ENCODE data around the gene ANKRD66.
"Not testable (repeated sequence)": the region's sequence is repeated elsewhere in the genome, so short reads cannot be mapped to it uniquely, and the experiment has no call there.

The ANKRD66 gene

GRCh38 chr6:46748940-46749503 is 2.3 kb downstream of the ANKRD66 start:
- no peak for DNase-seq
- intact Hi-C loops (cut with DNase I), result no loop called here

- intact Hi-C loops (cut with DNase I), result no loop called here
- no peak for DNase-seq
Observed at GRCh38 chr6:46749731-46750130, 3.0 kb downstream of the ANKRD66 start.

GRCh38 chr6:46751658-46752057 is 4.9 kb downstream of the ANKRD66 start:
- DNase-seq, result no peak
- intact Hi-C loops (cut with DNase I), result no loop called here

- no peak for DNase-seq
- intact Hi-C loops (cut with DNase I), result no loop called here
Observed at GRCh38 chr6:46755865-46756264, 9.1 kb downstream of the ANKRD66 start.

- intact Hi-C loops (cut with DNase I), result no loop called here
- DNase-seq, result peak in 7 of 42 donors; percentile 26 to 65 (median 46)
Observed at GRCh38 chr6:46756469-46757213, 9.9 kb downstream of the ANKRD66 start.

- intact Hi-C loops (cut with DNase I), result no loop called here
- DNase-seq, result no peak
Observed at GRCh38 chr6:46757214-46757596, 10.5 kb downstream of the ANKRD66 start.

- intact Hi-C loops (cut with DNase I), result no loop called here
- no peak for DNase-seq
Observed at GRCh38 chr6:46758960-46759753, 12.4 kb downstream of the ANKRD66 start.

- no peak for DNase-seq
- intact Hi-C loops (cut with DNase I), result no loop called here
Observed at GRCh38 chr6:46760925-46761324, 14.2 kb downstream of the ANKRD66 start.

- no peak for DNase-seq
- intact Hi-C loops (cut with DNase I), result no loop called here
Observed at GRCh38 chr6:46763466-46763865, 16.7 kb downstream of the ANKRD66 start.

- DNase-seq; intact Hi-C loops (cut with DNase I): not testable (repeated sequence)
Observed at GRCh38 chr6:46764280-46764679, 17.5 kb downstream of the ANKRD66 start.

- intact Hi-C loops (cut with DNase I), result no loop called here
- DNase-seq, result no peak
Observed at GRCh38 chr6:46764961-46765360, 18.2 kb downstream of the ANKRD66 start.

GRCh38 chr6:46772016-46772415 is 25.3 kb downstream of the ANKRD66 start:
- intact Hi-C loops (cut with DNase I), result no loop called here

GRCh38 chr6:46772762-46773161 is 26.0 kb downstream of the ANKRD66 start:
- intact Hi-C loops (cut with DNase I), result no loop called here
- DNase-seq, result peak in 24 of 42 donors; percentile 12 to 60 (median 29)

More at GRCh38 chr6:46772016-46772415, 25.3 kb downstream of the ANKRD66 start:
- no peak for DNase-seq

- intact Hi-C loops (cut with DNase I), result no loop called here
- DNase-seq, result no peak
Observed at GRCh38 chr6:46773201-46773855, 26.6 kb downstream of the ANKRD66 start.

- intact Hi-C loops (cut with DNase I); DNase-seq: not testable (repeated sequence)
Observed at GRCh38 chr6:46774736-46775135, 28.0 kb downstream of the ANKRD66 start.

GRCh38 chr6:46776070-46776712 is 29.5 kb downstream of the ANKRD66 start:
- intact Hi-C loops (cut with DNase I), result no loop called here
- no peak for DNase-seq

GRCh38 chr6:46777476-46778346 is 31.0 kb downstream of the ANKRD66 start:
- DNase-seq, result peak in 39 of 42 donors; percentile 9 to 76 (median 47)
- intact Hi-C loops (cut with DNase I), result no loop called here

All from head of caudate nucleus (tissue), 42 donors.